Nephron (organoid): ENCODE data around the gene EZH1.
"Not testable (repeated sequence)": the region's sequence is repeated elsewhere in the genome, so short reads cannot be mapped to it uniquely, and the experiment has no call there.

Experiments
- H3K27ac Mint-ChIP-seq, 3 experiments: 2 replicates each; pipeline ENCODE4 v1.8.0; 2020; ENCODE audit warnings: mixed read lengths in 3 of 3, mild to moderate bottlenecking in 2 of 3, moderate library complexity in 1 of 3
- H3K27me3 Mint-ChIP-seq: 2 replicates; pipeline ENCODE4 v1.8.0; 2021; ENCODE audit warnings: low read depth, mild to moderate bottlenecking, moderate library complexity, mixed read lengths
- H3K36me3 Mint-ChIP-seq: 2 replicates; pipeline ENCODE4 v1.8.0; 2020; ENCODE audit warnings: low read depth, mixed read lengths
- H3K4me1 Mint-ChIP-seq: 2 replicates; pipeline ENCODE4 v1.8.0; 2020; ENCODE audit warnings: mixed read lengths
- H3K4me3 Mint-ChIP-seq, 3 experiments: 2 replicates each; pipeline ENCODE4 v1.8.0; 2020; ENCODE audit warnings: mild to moderate bottlenecking in 3 of 3, mixed read lengths in 3 of 3, moderate library complexity in 2 of 3
- H3K9me3 Mint-ChIP-seq: 2 replicates; pipeline ENCODE4 v1.8.0; 2020; ENCODE audit warnings: mixed read lengths
- TF ChIP-seq, protein P1 (sequence below), 3 experiments: fragments of 200-600 bp; sonication (generic); IDR thresholded peaks; one replicate each; pipeline ENCODE4 v1.5.0; 2021; ENCODE audit warnings: antibody characterized with exemption in 3 of 3; ENCODE audit not compliant: unreplicated experiment in 3 of 3

The EZH1 gene

DNA sequence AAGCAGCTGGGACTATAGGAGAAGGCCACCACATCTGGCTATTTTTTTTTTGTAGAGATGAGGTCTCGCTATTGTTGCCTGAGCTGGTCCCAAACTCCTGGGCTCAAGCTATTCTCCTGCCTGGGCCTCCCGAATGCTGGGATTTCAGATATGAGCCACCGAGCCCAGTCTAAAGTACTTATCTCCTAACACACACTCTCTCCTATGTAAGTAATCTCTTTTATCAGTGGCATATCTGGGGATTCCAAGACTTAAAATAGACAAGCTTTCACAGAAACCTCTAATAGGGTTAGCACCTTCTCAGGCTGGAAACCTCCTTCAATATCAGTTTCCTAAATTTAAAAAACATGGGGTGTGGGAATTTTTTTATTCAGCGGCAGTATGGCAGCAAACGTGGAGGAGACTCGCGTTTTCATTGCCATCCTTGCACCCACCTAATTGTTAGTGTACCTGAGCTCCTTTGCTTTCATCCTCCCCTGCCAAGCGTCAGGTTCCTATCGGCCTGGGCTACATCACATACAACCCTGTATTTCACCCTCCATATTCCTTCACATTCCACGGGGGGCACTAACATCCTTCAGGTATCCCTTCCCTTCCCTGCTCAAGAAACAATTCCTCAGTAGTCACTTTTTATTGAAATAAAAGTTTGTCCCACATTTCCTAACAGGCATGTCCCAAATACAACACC is 1.1 kb downstream of the EZH1 start:
- Mint-ChIP-seq H3K36me3 (no peaks in the 10 kb centered on the region), H3K27me3 (no peaks in the 10 kb centered on the region), H3K4me3 (peak overlapping the region; percentile 88 to 97 (median 97)), H3K4me1 (peaks cover 19% of the 10 kb centered on the region), H3K27ac (peak overlapping the region; percentile 84 to 94 (median 92)), H3K9me3 (no peaks in the 10 kb centered on the region)
- TF ChIP-seq, protein P1, sequence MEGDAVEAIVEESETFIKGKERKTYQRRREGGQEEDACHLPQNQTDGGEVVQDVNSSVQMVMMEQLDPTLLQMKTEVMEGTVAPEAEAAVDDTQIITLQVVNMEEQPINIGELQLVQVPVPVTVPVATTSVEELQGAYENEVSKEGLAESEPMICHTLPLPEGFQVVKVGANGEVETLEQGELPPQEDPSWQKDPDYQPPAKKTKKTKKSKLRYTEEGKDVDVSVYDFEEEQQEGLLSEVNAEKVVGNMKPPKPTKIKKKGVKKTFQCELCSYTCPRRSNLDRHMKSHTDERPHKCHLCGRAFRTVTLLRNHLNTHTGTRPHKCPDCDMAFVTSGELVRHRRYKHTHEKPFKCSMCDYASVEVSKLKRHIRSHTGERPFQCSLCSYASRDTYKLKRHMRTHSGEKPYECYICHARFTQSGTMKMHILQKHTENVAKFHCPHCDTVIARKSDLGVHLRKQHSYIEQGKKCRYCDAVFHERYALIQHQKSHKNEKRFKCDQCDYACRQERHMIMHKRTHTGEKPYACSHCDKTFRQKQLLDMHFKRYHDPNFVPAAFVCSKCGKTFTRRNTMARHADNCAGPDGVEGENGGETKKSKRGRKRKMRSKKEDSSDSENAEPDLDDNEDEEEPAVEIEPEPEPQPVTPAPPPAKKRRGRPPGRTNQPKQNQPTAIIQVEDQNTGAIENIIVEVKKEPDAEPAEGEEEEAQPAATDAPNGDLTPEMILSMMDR (IDR thresholded peaks at IDR 0.05; ENCODE audit: unreplicated experiment in 3 of 3): peak in 1 of 3 experiments; percentile 26

DNA sequence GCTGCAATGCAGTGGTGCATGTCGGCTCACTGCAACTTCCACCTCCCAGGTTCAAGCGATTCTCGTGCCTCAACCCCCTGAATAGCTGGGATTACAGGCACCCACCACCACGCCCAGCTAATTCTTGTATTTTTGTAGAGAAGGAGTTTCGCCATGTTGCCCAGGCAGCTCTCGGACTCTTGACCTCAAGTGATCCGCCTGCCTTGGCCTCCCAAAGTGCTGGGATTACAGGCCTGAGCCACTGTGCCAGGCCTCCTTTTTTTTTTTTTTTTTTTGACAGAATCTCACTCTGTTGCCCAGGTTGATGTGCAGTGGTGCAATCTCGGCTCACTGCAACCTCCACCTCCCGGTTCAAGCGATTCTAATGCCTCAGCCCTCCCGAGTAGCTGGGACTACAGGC is 1.9 kb downstream of the EZH1 start:
- peaks cover 12% of the 10 kb centered on the region for H3K4me1 Mint-ChIP-seq
- H3K27me3 Mint-ChIP-seq, H3K9me3 Mint-ChIP-seq, H3K36me3 Mint-ChIP-seq: not testable (repeated sequence)
- H3K27ac Mint-ChIP-seq: peak overlapping the region in 1 of 3 experiments; percentile 44
- peak overlapping the region; percentile 34 to 67 (median 62) for H3K4me3 Mint-ChIP-seq

DNA sequence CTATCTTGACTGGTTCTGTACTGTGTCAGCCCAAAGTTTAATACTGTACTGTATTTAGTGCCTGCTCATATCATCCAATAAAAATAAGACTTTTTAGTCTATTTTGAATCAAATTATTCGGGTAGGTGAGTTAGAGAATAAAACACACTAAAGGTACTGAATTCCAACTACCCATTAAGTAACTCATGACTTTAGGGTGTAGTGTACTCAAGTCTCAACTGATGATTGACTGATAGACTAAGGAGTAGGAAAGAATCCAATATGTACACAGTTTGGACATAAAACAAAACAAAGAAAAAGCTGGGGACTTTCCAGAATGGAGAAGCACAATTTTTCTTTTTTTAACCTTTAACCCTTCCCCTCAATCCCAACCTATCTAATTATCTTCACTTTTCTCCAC is 4.1 kb downstream of the EZH1 start:
- peaks cover 12% of the 10 kb centered on the region for H3K4me1 Mint-ChIP-seq
- no peaks in the 10 kb centered on the region for H3K27me3 Mint-ChIP-seq
- no peak overlapping the region for H3K27ac Mint-ChIP-seq
- TF ChIP-seq, protein P1 (IDR thresholded peaks at IDR 0.05; ENCODE audit: unreplicated experiment in 3 of 3): no peak
- H3K9me3 Mint-ChIP-seq: no peaks in the 10 kb centered on the region
- no peak overlapping the region for H3K4me3 Mint-ChIP-seq
- no peaks in the 10 kb centered on the region for H3K36me3 Mint-ChIP-seq

DNA sequence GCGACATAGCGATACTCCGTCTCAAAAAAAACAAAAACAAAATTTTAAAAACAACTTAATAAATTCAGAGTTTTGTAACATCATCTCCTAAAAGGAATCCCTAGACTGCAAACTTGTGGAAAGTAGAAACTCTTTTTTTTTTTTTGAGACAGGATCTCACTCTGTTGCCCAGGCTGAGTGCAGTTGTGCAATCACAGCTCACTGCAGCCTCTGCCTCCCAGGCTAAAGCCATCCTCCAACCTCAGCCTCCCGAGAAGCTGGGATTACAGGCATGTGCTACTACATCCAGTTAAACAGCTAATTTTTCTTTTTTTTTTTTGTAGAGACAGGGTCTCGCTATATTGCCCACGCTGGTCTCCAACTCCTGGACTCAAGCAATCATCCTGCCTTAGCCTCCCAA is 19.7 kb downstream of the EZH1 start:
- Mint-ChIP-seq H3K4me3 (no peak overlapping the region), H3K4me1 (no peaks in the 10 kb centered on the region), H3K9me3 (no peaks in the 10 kb centered on the region), H3K36me3 (peaks cover 48% of the 10 kb centered on the region), H3K27ac (no peak overlapping the region), H3K27me3 (no peaks in the 10 kb centered on the region)
- TF ChIP-seq, protein P1 (IDR thresholded peaks at IDR 0.05; ENCODE audit: unreplicated experiment in 3 of 3): no peak

DNA sequence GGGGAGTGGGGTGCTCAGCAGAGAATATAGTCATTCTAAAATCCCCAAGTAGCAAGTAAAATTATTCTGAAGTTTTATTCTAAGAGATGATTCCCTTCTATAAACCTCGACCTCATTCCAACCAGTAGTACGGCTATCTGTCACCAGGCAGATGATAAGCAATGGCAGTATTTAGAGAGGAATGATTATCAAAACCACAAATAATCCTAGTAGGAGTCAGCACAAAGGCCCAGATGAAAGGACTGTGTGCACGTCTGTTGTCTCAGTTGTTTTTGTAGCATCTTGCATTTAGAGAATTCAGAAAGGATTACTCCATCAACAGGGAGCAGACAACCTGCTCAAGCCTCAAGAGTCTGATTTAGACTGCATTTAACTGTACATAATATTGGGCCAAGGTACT is 21.2 kb downstream of the EZH1 start:
- H3K4me1 Mint-ChIP-seq: no peaks in the 10 kb centered on the region
- TF ChIP-seq, protein P1 (IDR thresholded peaks at IDR 0.05; ENCODE audit: unreplicated experiment in 3 of 3): no peak
- H3K4me3 Mint-ChIP-seq: no peak overlapping the region
- H3K27ac Mint-ChIP-seq: no peak overlapping the region
- peaks cover 45% of the 10 kb centered on the region for H3K36me3 Mint-ChIP-seq
- no peaks in the 10 kb centered on the region for H3K9me3 Mint-ChIP-seq
- no peaks in the 10 kb centered on the region for H3K27me3 Mint-ChIP-seq

DNA sequence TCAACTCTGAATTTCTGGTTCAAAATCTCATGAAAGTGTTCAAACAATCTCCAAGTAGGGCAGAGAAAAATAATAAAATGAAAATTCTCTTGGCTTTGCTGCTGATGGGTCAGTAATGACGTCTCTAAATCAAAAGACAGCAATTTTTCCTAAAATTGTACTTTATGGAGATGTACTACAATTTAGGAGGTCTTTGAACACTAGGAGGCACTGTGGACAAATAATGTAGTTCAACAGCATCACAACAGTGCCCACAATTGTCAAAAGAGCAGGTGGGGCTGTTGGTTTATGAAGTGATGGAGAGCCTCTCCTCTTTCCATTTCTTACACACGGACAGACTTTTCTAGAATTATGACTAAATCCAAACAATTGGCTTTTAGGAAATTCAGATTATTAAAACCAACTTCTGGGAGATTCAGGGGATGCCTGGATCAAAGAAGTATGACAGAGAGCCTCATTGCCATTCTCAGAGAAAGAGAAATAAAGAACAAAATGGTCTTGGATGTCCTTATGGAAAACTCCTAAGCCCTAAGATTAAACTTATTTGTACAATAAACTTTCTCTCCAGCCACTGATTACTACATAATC is 23.8 kb downstream of the EZH1 start:
- no peak overlapping the region for H3K27ac Mint-ChIP-seq
- no peaks in the 10 kb centered on the region for H3K4me1 Mint-ChIP-seq
- H3K36me3 Mint-ChIP-seq: peaks cover 58% of the 10 kb centered on the region
- H3K27me3 Mint-ChIP-seq: no peaks in the 10 kb centered on the region
- no peak overlapping the region for H3K4me3 Mint-ChIP-seq
- no peaks in the 10 kb centered on the region for H3K9me3 Mint-ChIP-seq
- TF ChIP-seq, protein P1 (IDR thresholded peaks at IDR 0.05; ENCODE audit: unreplicated experiment in 3 of 3): peak; percentile 62 to 83 (median 65)
